GM19463 (cell line): Measurements from ENCODE around the gene HPN.
"Not testable (repeated sequence)": the region's sequence is repeated elsewhere in the genome, so short reads cannot be mapped to it uniquely, and the experiment has no call there.

Experiments used
- ATAC-seq: cut with Tn5 transposase; IDR thresholded peaks from one replicate; pipeline ENCODE4 v1.9.1; 2021; ENCODE audit warnings: mild to moderate bottlenecking, moderate library complexity; ENCODE audit not compliant: unreplicated experiment

Gene HPN

GRCh38 chr19:35008891-35009341 is 32.6 kb upstream of the HPN start:
- no peak for ATAC-seq

GRCh38 chr19:35009424-35010415 is 31.8 kb upstream of the HPN start:
- no peak for ATAC-seq

GRCh38 chr19:35011091-35011689 is 30.3 kb upstream of the HPN start:
- no peak for ATAC-seq

- no peak for ATAC-seq
Observed at GRCh38 chr19:35011737-35012682, 29.5 kb upstream of the HPN start.

DNA sequence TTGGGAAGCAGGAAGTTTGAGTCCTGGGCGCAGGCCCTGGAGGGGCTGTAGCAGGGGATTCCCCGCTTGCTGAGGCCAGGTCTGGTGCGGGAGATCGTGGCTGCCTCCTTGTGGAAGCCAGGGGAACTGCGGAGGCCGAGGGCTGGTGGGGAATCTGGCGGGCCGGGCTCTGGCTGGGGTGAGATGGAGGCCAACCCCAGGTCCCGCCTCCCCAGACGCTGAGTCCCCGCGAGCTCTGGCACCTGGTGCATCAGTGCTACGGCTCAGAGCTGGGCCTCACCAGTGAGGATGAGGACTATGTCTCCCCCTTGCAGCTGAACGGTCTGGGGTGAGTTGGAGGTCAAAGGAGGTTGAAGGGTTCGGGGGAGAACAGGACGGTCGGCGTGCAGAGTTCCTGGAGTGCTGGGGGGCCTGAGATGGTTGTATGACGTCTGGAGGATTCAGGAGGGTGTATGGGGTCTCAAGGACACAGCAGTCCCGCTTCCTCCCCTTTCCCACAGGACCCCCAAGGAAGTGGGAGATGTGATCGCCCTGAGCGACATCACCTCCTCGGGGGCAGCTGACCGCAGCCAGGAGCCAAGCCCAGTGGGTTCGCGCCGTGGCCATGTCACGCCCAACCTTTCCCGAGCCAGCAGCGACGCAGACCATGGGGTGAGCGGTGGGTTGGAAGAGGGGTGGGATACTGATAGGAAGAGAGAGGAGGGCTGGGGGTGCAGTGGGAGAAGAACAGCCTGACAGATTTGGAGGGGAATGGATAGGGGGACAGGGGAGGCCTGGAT is 28.3 kb upstream of the HPN start:
- no peak for ATAC-seq

- ATAC-seq, result no peak
Observed at GRCh38 chr19:35013820-35014754, 27.4 kb upstream of the HPN start.

GRCh38 chr19:35014774-35015173 is 26.7 kb upstream of the HPN start:
- ATAC-seq, result not testable (repeated sequence)

- ATAC-seq, result no peak
Observed at GRCh38 chr19:35015270-35015953, 26.1 kb upstream of the HPN start.

DNA sequence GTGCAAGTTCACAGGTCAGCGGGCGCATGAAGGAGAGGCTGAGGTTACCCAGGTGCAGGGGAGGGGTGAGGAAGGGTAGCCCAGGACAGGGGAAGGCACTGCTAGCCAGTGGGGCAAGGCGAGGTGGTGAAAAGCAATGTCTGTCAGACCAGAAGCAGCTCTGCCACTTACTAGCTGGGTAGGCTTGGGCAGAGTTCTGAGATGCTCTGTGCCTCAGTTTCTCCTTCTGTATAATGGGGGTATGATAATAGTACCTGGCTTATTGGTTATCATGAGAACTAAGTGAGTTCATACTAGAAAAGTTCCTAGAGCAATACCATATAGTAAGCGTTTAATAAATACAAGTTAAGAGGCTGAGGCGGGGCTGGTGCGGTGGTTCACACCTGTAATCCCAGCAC is 25.6 kb upstream of the HPN start:
- no peak for ATAC-seq

GRCh38 chr19:35017507-35017906 is 24.0 kb upstream of the HPN start:
- ATAC-seq, result no peak

DNA sequence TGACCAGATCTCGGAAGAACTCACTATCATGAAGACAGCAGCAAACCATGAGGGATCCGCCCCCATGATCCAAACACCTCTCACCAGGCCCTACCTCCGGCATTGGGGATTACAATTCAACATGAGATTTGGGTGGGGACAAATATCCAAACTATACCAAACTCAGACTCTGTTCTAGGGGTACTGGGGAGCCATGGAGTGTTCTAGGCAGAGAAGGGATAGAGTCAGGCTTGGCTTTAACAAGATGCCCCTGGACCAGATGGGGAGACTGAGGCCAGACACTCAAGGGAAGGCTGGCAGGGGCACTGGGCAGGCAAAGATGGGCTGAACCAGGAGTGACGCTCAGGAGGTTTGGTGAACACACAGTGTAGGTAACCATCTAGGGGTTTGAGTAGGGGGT is 23.1 kb upstream of the HPN start:
- no peak for ATAC-seq

DNA sequence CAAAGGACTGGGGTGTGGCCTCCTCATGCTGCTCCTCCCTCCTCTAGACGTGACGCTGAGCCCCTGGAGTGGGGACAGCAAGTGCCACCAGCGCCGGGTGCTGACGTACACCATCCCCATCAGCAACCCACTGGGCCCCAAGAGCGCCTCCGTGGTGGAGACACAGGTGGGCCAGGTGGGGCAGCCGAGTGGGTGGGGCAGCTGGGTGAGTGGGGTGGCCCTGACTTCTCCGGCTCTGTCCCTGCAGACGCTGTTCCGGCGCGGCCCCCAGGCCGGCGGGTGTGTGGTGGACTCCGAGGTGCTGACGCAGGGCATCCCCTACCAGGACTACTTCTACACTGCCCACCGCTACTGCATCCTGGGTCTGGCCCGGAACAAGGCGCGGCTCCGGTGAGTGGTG is 22.4 kb upstream of the HPN start:
- ATAC-seq, result no peak

DNA sequence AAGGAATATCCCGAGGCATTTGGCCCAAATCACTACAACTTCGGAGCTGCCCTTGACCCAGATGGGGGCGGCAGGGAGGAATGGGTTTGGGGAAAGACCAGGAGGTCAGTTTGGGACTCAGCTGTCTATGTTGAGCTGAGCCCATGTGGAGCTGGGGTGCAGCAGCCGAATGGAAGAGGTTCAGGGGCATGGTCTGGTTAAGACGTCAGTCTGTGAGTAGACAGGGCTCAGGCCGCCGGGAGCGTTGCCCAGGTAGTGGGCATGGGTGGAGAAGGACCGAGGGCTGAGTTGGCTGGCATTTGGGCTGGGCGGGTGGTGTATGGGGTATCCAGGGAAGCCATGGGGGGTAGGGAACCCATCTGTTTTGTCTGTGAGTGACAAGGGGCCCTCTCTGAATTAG is 20.5 kb upstream of the HPN start:
- ATAC-seq, result no peak

- ATAC-seq, result no peak
Observed at GRCh38 chr19:35021596-35021995, 19.9 kb upstream of the HPN start.

GRCh38 chr19:35022460-35022859 is 19.1 kb upstream of the HPN start:
- ATAC-seq, result no peak

DNA sequence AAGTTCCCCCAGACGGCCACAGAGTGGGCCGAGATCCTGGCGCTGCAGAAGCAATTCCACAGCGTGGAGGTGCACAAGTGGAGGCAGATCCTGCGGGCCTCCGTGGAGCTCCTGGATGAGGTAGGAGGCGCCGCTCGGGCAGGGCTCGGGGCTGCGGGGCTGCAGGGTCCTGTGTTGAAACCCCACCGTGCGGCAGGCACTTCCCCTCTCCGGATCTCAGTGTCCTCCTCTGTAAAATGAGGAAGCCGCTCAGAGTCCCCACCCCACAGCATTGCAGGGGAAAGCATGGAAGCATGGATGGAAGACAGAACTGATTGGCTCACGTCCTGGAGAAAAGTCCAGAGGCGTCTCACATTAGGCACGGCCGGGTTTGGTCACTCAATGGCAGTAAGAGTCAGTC is 18.1 kb upstream of the HPN start:
- ATAC-seq, result no peak

DNA sequence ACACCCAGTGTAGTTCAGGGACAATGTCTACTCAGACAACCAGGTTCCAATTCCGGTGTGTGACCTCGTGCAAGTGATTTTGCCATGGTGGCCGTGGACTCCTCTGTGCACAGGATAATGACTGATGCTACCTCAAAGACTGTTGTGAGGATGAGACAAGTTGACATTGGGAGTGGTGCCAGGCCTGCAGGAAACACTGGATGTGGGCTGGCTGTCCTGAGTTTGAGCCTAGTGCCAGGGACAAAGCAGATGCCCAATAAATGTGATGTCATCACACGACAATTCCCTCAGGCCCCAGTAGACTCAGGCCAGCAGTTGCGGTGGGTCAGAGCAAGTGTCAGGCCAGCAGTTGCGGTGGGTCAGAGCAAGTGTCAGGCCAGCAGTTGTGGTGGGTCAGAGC is 17.4 kb upstream of the HPN start:
- no peak for ATAC-seq

DNA sequence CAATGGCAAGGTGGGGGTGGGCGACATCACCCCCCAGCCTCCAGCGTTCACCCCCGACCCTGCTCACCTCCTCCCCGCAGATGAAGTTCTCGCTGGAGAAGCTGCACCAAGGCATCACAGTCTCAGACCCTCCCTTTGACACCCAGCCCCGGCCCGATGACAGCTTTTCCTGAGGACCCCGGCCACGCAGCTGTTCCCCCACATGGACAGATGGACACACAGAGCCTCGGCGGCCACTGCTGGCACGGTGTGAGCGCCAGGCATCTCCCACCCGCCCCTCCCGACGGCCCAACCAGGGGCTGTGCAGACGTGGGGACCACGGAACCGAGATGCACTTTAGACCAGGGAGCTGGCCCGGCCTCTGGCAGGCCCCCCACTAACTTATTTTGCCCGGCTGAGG is 15.6 kb upstream of the HPN start:
- ATAC-seq, result no peak

GRCh38 chr19:35026418-35026817 is 15.1 kb upstream of the HPN start:
- ATAC-seq, result no peak
